Activated naive CD8-positive, alpha-beta T cell treated with anti-CD3 and anti-CD28 coated beads, Interleukin-2, amount 10 ng/mL, durations not matched to agents 7 days and 5 days (primary cell): Measurements from ENCODE around the gene FOXL1. TPM values are rescaled to one million over a fixed set of nuclear protein-coding genes. Genes with fewer than 3 reads are reported as not detected.
A peak's percentile ranks its signal among the peaks of the same experiment; 100 is the strongest.

Source experiments
- ATAC-seq: fragments of 150-1000 bp; cut with Tn5 transposase; one replicate; pipeline ENCODE4 v1.10.0; 2021; ENCODE audit warnings: low read depth, moderate library complexity
- POLR2A ChIA-PET: fragments of 350-600 bp; sonication (Branson Sonifier 250); formaldehyde crosslinking; loops from one replicate; lab custom pipeline; 2021; ENCODE audit warnings: antibody characterized with exemption; lab: Charles Lee
- DNase-seq: peaks from one replicate; pipeline ENCODE4 v3.0.0; 2021
- H3K27ac Mint-ChIP-seq: one replicate; pipeline ENCODE4 v1.8.0; 2022; ENCODE audit warnings: mild to moderate bottlenecking, mixed read lengths
- H3K27me3 Mint-ChIP-seq: one replicate; pipeline ENCODE4 v1.8.0; 2022; ENCODE audit warnings: mild to moderate bottlenecking, moderate library complexity, mixed read lengths
- H3K36me3 Mint-ChIP-seq: one replicate; pipeline ENCODE4 v1.8.0; 2021; ENCODE audit warnings: mild to moderate bottlenecking, mixed read lengths
- H3K4me1 Mint-ChIP-seq: one replicate; pipeline ENCODE4 v1.8.0; 2021; ENCODE audit warnings: mixed read lengths
- H3K4me3 Mint-ChIP-seq: one replicate; pipeline ENCODE4 v1.8.0; 2022; ENCODE audit warnings: mild to moderate bottlenecking, moderate library complexity, mixed read lengths
- H3K9me3 Mint-ChIP-seq: one replicate; pipeline ENCODE4 v1.8.0; 2021; ENCODE audit warnings: mixed read lengths
- total RNA-seq, 2 experiments: library from RNA; stranded (reverse); gene quantifications; one replicate each; pipeline ENCODE4 v1.2.3, GENCODE V29; 2021

The FOXL1 gene
- total RNA-seq, 2 experiments from 2014 or later, result not detected

- H3K9me3 Mint-ChIP-seq, result no peaks in the 10 kb centered on the region
- DNase-seq (peak; percentile 99), ATAC-seq (peak; percentile 96)
- peak within 1 kb of the TSS; percentile 97 for H3K27ac Mint-ChIP-seq
- H3K27me3 Mint-ChIP-seq, result peaks cover 6% of the 10 kb centered on the region
- peak within 1 kb of the TSS; percentile 95 for H3K4me3 Mint-ChIP-seq
- POLR2A ChIA-PET, result interaction anchor here (1.3 kb wide), 1 partner anchor 763 kb away, joined by 3 read pairs; the partner anchor contains the start of gene C16orf95
- H3K4me1 Mint-ChIP-seq, result peaks cover 15% of the 10 kb centered on the region
- peaks cover 4% of the 10 kb centered on the region for H3K36me3 Mint-ChIP-seq
Observed at GRCh38 chr16:86554917-86555703, 23.2 kb upstream of the FOXL1 start, which contains the start of gene MTHFSD. TSS of gene MTHFSD (minus strand) at chr16:86555235. CDS start at chr16:86555184, 51 bp downstream.

GRCh38 chr16:86555704-86556075 lies 22.7 kb upstream of the FOXL1 start:
- H3K4me3 Mint-ChIP-seq, result peak overlapping the region; percentile 95
- H3K36me3 Mint-ChIP-seq, result peaks cover 4% of the 10 kb centered on the region
- peaks cover 15% of the 10 kb centered on the region for H3K4me1 Mint-ChIP-seq
- no peak for DNase-seq
- no peak for ATAC-seq
- H3K27me3 Mint-ChIP-seq, result peaks cover 8% of the 10 kb centered on the region
- peak overlapping the region; percentile 97 for H3K27ac Mint-ChIP-seq
- no peaks in the 10 kb centered on the region for H3K9me3 Mint-ChIP-seq
- POLR2A ChIA-PET, result interaction anchor here (1.3 kb wide), 1 partner anchor 762 kb away, joined by 3 read pairs; the partner anchor contains the start of gene C16orf95

DNA sequence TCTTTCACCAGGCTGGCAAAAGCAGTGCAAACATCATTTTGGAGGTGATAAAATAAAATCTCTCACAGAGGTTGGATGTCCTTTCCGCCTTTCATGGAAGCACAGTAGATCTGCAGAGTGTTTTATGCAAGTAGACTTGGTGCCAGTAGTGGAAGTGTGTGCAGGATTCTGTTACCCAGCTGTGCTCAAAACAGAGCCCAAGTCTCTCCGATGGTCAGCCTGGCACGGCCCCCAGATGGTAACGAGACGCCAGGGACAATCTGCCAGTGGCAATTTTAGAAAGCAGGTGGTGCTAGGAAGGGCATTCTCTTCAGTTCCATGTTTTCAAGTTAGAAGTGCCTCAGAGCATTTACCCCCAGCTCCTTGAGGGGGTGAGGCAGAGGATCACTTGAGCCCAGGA lies 21.8 kb upstream of the FOXL1 start:
- no peak overlapping the region for H3K27ac Mint-ChIP-seq
- ATAC-seq (no peak), DNase-seq (no peak)
- POLR2A ChIA-PET, result no interaction called here
- peaks cover 15% of the 10 kb centered on the region for H3K4me1 Mint-ChIP-seq
- H3K27me3 Mint-ChIP-seq, result peaks cover 8% of the 10 kb centered on the region
- H3K4me3 Mint-ChIP-seq, result no peak overlapping the region
- H3K36me3 Mint-ChIP-seq, result peaks cover 4% of the 10 kb centered on the region
- no peaks in the 10 kb centered on the region for H3K9me3 Mint-ChIP-seq

DNA sequence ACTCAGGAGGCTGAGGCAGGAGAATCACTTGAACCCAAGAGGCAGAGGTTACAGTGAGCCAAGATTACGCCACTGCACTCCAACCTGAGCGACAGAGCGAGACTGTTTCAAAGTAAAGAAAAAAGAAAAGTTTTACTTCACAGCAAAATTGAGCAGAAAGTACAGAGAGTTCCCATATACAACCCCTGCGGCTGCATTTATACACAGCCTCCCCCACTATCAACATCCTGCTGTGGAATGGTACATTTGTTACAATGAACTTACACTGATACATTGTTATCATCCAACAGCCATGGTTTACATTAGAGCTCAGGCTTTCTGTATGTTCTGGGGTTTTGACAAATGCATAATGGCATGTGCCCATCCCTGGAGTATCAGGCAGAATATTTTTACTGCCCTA lies 20.8 kb upstream of the FOXL1 start:
- peaks cover 3% of the 10 kb centered on the region for H3K36me3 Mint-ChIP-seq
- DNase-seq (no peak), ATAC-seq (no peak)
- POLR2A ChIA-PET, result no interaction called here
- H3K9me3 Mint-ChIP-seq, result no peaks in the 10 kb centered on the region
- H3K4me3 Mint-ChIP-seq, result no peak overlapping the region
- H3K27ac Mint-ChIP-seq, result no peak overlapping the region
- peaks cover 10% of the 10 kb centered on the region for H3K27me3 Mint-ChIP-seq
- H3K4me1 Mint-ChIP-seq, result peaks cover 11% of the 10 kb centered on the region

- POLR2A ChIA-PET, result no interaction called here
- Mint-ChIP-seq H3K4me3 (no peak overlapping the region), H3K27me3 (peaks cover 12% of the 10 kb centered on the region), H3K27ac (no peak overlapping the region), H3K36me3 (peaks cover 2% of the 10 kb centered on the region), H3K4me1 (peaks cover 12% of the 10 kb centered on the region), H3K9me3 (no peaks in the 10 kb centered on the region)
- no peak for ATAC-seq
- DNase-seq, result no peak
Observed at GRCh38 chr16:86558355-86559193, 19.8 kb upstream of the FOXL1 start.

- DNase-seq (peak; percentile 3), ATAC-seq (no peak)
- no peak overlapping the region for H3K4me3 Mint-ChIP-seq
- H3K27me3 Mint-ChIP-seq, result peaks cover 25% of the 10 kb centered on the region
- peaks cover 10% of the 10 kb centered on the region for H3K4me1 Mint-ChIP-seq
- H3K9me3 Mint-ChIP-seq, result no peaks in the 10 kb centered on the region
- H3K36me3 Mint-ChIP-seq, result peaks cover 2% of the 10 kb centered on the region
- POLR2A ChIA-PET, result no interaction called here
- no peak overlapping the region for H3K27ac Mint-ChIP-seq
Observed at GRCh38 chr16:86559802-86560305, 18.5 kb upstream of the FOXL1 start.

DNA sequence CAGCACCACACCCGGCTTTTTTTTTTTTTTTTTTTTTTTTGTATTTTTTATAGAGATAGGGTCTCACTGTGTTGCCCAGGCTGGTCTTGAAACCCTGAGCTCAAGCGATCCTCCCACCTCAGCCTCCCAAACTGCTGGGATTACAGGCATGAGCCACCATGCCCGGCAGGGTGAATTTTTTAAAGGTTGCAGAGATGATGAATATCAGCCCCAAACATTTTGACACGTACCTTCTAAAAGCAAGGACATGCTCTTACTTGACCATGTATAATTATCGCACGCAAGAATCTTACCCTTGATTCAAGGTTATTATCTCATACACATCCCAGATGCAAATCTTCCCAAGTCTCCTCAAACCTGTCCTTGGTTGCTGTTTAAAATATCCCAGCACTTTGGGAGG lies 16.0 kb upstream of the FOXL1 start:
- Mint-ChIP-seq H3K36me3 (no peaks in the 10 kb centered on the region), H3K4me1 (peaks cover 7% of the 10 kb centered on the region), H3K27me3 (peaks cover 41% of the 10 kb centered on the region), H3K27ac (no peak overlapping the region), H3K9me3 (no peaks in the 10 kb centered on the region), H3K4me3 (no peak overlapping the region)
- no peak for ATAC-seq
- POLR2A ChIA-PET, result no interaction called here
- no peak for DNase-seq

- Mint-ChIP-seq H3K36me3 (no peaks in the 10 kb centered on the region), H3K4me1 (peaks cover 7% of the 10 kb centered on the region), H3K27ac (no peak overlapping the region), H3K4me3 (peak overlapping the region; percentile 45), H3K9me3 (no peaks in the 10 kb centered on the region), H3K27me3 (peaks cover 45% of the 10 kb centered on the region)
- ATAC-seq, result peak; percentile 70
- POLR2A ChIA-PET, result no interaction called here
- peak; percentile 81 for DNase-seq
Observed at GRCh38 chr16:86563469-86564345, 14.6 kb upstream of the FOXL1 start.

DNA sequence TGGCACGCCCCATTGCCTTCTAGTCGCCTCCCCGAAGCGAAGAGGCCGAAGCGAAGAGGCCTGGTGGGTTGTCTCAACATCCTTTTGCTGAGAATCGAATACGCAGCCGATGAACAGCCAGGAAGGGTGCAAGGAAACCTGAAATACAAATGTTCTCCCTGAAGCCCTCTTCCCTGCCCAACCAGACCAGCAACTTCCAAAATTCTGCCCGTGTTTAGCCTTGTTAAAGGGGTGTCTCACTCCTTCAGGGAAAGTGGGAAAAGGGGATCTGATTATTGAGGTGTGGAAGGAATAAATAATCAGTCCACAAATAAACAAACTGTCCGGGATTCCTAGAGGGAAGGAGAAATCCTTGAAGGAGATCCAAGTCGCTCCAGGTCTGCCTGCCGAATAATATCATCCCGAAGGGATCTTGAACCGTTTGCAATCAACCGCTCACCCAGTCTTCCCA lies 13.1 kb upstream of the FOXL1 start:
- DNase-seq, result no peak
- ATAC-seq, result no peak
- Mint-ChIP-seq H3K27ac (no peak overlapping the region), H3K27me3 (peaks cover 59% of the 10 kb centered on the region), H3K4me3 (no peak overlapping the region), H3K4me1 (peaks cover 7% of the 10 kb centered on the region), H3K36me3 (no peaks in the 10 kb centered on the region), H3K9me3 (no peaks in the 10 kb centered on the region)
- POLR2A ChIA-PET, result no interaction called here

GRCh38 chr16:86565644-86566511 lies 12.5 kb upstream of the FOXL1 start:
- ATAC-seq, result no peak
- no peaks in the 10 kb centered on the region for H3K9me3 Mint-ChIP-seq
- H3K4me1 Mint-ChIP-seq, result peaks cover 7% of the 10 kb centered on the region
- no peak for DNase-seq
- no peaks in the 10 kb centered on the region for H3K36me3 Mint-ChIP-seq
- no peak overlapping the region for H3K27ac Mint-ChIP-seq
- no peak overlapping the region for H3K4me3 Mint-ChIP-seq
- H3K27me3 Mint-ChIP-seq, result peaks cover 63% of the 10 kb centered on the region
- POLR2A ChIA-PET, result no interaction called here

GRCh38 chr16:86566601-86566965 lies 11.8 kb upstream of the FOXL1 start, which contains the start of gene FOXC2:
TSS of gene FOXC2 (plus strand) at chr16:86566829. CDS start at chr16:86567336, 507 bp downstream.
- no peak for ATAC-seq
- no peak within 1 kb of the TSS for H3K4me3 Mint-ChIP-seq

More at GRCh38 chr16:86566601-86566965, 11.8 kb upstream of the FOXL1 start, which contains the start of gene FOXC2:
- H3K36me3 Mint-ChIP-seq, result no peaks in the 10 kb centered on the region
- H3K4me1 Mint-ChIP-seq, result peaks cover 7% of the 10 kb centered on the region
- no peaks in the 10 kb centered on the region for H3K9me3 Mint-ChIP-seq
- peak; percentile 35 for DNase-seq
- peaks cover 66% of the 10 kb centered on the region for H3K27me3 Mint-ChIP-seq
- no peak within 1 kb of the TSS for H3K27ac Mint-ChIP-seq
- POLR2A ChIA-PET, result no interaction called here
